Hematopoietic multipotent progenitor cell treated with erythropoietin and hydrocortisone succinate and interleukin-3 and kit ligand, for 8 days (in vitro differentiated cells): Measurements from ENCODE around the gene PDE11A.

Experiments
- DNase-seq: peaks from one replicate; pipeline ENCODE4 v3.0.0-alpha.2; 2015

The PDE11A gene

GRCh38 chr2:177618255-177619253, 454.0 kb downstream of the PDE11A start:
- DNase-seq = peak; percentile 92

DNA sequence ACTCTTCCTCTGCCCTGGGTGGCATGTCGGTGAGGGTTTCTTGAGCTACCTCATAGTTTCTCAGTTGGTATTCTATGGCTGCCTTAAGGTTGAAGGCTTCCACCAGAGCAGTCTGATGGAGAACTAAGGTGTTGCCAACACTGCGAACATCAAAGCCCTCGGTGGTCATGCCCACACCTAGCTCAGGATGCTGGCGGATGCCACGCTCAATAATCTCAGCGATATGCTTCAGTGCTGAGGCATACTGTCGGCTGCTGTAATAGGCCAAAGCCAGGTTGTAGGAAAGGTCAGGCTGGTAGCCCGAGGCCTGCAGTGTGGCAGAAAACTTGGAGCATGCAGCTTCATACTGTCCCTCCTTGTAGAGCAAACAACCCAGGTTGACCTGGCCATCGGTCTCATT, 454.7 kb downstream of the PDE11A start:
- no peak for DNase-seq

DNA sequence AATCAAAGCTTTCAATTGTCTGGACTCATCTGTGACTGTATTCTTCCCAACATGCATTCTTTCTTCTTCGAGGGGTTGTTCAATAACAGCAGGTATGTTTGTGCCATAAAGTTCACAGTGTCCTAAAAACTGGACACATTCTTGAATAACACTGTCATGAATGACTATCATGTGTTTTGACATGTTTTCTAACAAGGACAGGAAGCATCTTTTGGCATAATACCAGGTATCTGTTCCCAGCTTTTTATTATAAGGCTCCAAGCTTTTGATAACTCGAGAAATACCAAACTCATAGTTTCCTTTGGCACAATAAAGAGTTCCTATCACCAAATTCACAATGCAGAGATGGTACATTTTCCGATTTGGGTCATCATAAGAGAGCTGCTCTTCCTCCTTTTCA, 455.8 kb downstream of the PDE11A start:
- no peak for DNase-seq

- DNase-seq = no peak
Observed at GRCh38 chr2:177616066-177616465, 456.5 kb downstream of the PDE11A start.

GRCh38 chr2:177612659-177613058, 459.9 kb downstream of the PDE11A start:
- DNase-seq = no peak

DNA sequence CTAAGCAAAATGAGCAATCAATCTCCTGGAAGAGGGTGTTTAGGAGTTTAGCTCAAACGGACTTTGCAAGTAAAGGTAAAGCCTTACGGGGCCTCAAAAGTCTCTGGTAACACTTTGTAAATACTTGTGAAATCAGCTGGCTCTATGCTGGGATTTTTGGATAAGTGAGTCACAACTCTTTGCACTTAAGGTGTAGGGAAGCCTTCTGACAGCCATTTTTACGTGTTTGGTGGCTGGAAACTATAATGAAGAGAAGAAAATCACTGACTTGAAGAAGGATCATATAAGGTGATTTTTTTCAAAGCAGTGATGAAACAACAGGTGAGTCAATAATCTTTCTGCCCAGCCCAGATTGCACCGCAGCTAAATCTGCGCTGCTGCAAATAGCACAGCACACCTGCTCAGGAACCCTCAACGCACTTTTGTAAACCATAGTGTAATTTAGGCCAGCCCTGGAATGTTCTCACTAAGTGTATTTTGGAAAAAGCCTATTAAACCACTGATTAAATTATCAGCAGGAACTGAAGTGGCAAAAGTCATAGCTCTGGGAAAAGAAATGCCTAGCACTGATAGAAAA, 461.2 kb downstream of the PDE11A start:
- no peak for DNase-seq

DNA sequence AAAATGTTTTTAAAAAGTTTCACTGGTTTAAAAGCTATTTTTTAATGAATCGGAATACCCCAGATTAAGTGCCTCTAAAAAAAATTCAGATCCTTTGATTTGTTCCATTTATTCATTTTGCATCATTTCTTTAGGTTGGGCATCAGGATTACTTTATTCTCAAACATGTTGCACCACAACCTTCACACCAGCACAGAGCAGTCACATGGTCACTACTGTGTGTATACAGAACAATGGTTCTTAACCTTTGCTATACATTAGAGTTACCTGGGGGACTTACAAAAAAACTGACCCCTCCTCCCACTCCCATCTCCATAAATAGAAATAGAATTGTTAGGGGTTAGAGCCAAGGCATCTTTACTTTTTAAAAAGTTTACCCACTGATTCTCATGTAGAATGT, 461.8 kb downstream of the PDE11A start:
- DNase-seq = no peak

DNA sequence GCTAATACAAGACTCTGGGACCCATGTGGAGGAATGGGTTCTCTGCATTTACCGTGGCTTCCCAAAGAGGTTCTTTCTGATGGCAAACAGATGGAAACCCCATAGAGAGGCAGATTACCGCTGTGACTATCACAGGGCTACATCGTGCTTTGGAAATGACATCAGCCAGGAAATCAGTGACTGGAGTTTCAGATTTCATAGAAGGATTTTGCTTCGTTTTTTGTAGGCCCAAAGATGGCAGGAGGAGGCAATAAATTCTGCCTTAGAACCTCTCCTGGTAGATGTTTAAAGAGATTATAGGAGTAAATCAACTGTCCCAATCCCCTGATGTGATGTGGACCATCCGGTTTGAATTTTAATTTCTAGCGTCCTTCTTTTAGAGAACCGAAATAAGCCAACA, 465.9 kb downstream of the PDE11A start:
- DNase-seq = no peak

DNA sequence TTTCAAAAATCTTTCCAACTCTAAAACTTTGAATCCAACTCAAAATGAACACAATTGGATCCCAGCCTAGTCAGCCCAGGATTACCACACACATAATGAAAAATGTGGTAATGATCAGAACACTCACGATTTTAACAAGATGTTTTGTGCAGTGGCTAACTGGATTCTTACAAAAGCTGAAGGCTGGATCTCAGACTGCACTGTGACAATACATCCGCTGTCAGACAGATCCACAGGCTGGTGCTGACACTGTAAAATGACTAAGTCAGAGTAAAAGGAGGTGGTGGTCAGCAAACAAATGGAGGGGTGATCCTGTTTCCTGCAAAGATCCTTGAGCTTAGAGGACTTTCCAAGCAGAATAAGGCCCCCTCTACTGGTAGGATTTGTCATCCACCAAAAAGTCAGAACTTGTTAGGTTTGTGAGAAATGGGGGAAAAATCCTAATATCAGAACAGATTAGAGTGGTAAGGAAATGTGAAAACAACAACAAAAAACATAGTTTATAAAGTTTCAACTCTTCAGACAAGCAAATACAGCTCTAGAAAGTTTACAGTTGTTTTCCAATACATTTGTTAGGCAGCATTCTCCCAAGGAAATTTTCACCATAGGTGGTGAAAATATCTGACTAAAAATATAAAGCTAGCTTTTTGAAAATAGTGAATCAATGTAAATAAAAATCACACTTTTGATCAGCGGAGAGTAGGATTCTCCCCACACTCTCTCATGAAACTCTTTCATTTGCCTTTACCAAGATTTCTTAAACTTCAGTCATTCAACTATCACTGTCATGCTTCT, 468.1 kb downstream of the PDE11A start:
- DNase-seq = peak; percentile 58

GRCh38 chr2:177603768-177604167, 468.8 kb downstream of the PDE11A start:
- no peak for DNase-seq

- no peak for DNase-seq
Observed at GRCh38 chr2:177603181-177603580, 469.4 kb downstream of the PDE11A start.

DNA sequence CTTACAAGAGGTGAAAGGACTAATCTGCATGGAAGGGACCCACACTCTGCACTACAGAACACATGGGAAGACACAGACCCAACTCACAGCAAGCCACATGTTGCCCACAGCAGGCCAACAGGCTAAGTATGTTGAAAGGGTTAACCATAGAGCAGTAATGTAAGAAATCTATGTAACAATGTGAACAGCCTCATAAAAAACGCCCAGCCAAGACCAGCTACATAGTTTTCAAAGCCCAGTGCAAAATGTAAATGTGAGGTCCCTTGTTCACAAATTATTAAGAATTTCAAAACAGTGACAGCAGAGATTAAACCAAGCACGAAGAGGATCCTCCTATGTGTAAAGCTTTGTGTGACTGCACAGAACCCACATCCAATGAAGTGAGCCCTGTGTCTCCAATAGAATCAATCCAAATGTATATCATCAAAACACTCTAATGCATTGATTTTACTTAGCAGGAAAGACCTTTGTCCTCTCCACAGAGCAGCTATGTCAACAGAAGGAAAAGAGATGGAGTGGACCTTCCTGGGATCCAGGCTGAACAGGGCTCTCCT, 469.9 kb downstream of the PDE11A start:
- DNase-seq = no peak

GRCh38 chr2:177600917-177601316, 471.7 kb downstream of the PDE11A start:
- DNase-seq = no peak

DNA sequence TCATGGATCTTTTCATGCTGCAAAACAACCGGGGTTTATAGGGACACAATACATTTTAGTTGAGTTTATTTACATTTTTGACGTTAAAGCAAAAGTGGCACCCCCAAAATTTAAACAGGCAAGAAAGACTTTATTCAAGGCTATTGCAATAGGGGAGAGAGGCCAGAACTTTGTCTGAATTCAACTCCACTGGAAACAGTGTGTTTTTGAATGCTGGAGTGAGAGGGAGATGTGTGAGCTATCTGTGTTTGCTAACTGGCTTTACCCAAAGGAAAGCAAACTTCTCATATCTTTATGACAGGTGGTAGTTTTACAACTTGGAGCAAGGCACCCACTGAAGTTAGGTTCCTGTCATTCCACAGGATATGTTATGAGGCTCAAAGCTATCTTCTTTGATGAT, 472.6 kb downstream of the PDE11A start:
- DNase-seq = no peak

DNA sequence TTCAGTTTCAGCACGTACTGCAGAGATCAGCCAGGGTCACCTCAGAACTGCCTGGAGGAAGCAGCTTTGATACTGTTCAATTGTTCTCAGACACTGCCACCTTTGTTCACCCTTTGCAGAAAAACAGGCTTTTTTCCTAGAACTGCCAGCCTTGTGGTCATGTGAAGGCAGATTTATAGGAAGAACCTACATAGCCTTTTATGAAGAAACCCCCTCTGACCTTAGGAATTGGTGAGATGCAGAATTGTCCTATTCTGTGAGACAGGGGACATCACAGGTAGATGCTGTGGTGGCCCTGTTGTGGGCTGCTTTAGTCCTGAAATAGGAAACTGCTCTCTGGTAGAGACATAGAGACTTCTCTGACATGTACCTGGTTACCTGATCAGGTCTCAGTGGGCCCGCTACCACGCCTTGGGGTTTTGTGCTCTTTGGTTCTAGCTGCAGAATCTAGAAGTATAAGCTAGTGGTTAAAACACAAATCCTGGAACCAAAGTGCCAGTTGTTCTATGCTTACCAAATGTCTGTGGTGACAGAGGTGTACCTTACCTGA, 473.4 kb downstream of the PDE11A start:
- no peak for DNase-seq

DNA sequence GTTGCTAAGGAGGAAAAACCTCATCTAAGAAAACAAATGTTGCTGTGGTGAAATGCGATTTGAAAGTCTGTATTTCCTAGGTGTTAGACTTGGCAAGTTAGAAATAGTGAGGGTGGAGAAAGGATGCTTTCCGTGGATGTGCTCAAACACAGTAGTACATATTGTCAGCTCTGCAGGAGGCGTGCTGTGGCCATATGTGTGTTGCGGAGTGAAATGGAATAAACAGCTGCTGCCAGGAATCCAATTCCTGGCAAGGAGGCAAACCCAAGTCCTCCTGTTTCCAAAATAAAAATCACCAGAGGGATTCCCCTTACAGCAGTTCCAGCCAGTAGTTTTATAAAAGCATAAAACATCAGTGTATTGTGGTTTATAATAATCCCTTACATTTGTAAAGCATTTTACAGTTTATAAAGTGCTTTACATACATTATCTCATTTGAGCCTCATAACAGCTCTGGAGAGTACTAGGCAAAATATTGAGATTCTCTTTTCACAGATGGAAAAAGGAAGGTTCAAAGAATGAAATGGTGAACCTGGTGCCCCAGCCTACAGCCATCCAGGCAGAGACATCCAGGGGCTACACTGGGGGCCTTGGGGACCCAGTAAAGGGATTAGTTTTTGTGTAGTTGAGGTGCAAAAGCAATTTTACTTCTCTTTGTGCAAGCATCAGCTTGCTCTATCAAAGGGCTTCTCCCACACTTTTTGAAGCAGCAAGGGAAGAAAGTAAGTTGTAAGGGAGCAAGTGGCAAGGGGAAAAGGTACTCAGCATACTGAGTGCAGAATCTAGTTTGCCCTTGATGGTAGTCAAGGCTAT, 474.0 kb downstream of the PDE11A start:
- DNase-seq = no peak

GRCh38 chr2:177597759-177598158, 474.8 kb downstream of the PDE11A start:
- DNase-seq = no peak

- DNase-seq = no peak
Observed at GRCh38 chr2:177596866-177597265, 475.7 kb downstream of the PDE11A start.

- no peak for DNase-seq
Observed at GRCh38 chr2:177595126-177595845, 477.3 kb downstream of the PDE11A start.

- no peak for DNase-seq
Observed at GRCh38 chr2:177593402-177593801, 479.2 kb downstream of the PDE11A start.

- DNase-seq = no peak
Observed at GRCh38 chr2:177592945-177593344, 479.6 kb downstream of the PDE11A start.
